Subcutaneous abdominal adipose tissue (tissue), 5 donors: Measurements from ENCODE around the gene MTIF3.
A peak's percentile ranks its signal among the peaks of the same experiment; 100 is the strongest.

Source experiments
- H3K27ac ChIP-seq: one replicate; pipeline ENCODE4 v1.7.0; 2013; ENCODE audit warnings: low read depth, mild to moderate bottlenecking, inconsistent platforms, low read length, moderate library complexity
- H3K27me3 ChIP-seq, 5 donors: one replicate each; pipeline ENCODE4 v1.7.0; 2013; ENCODE audit warnings: low read length in 5 of 5, inconsistent platforms in 1 of 5; ENCODE audit not compliant: control insufficient read depth in 5 of 5, insufficient read depth in 4 of 5
- H3K36me3 ChIP-seq, 5 donors: one replicate each; pipeline ENCODE4 v1.7.0; 2013; ENCODE audit warnings: low read length in 5 of 5; ENCODE audit not compliant: control insufficient read depth in 5 of 5, insufficient read depth in 5 of 5
- H3K4me1 ChIP-seq, 5 donors: one replicate each; pipeline ENCODE4 v1.7.0; 2013; ENCODE audit warnings: low read length in 5 of 5, mild to moderate bottlenecking in 3 of 5, moderate library complexity in 1 of 5; ENCODE audit not compliant: control insufficient read depth in 5 of 5, insufficient read depth in 5 of 5
- H3K4me3 ChIP-seq, 5 donors: one replicate each; pipeline ENCODE4 v1.7.0; 2013; ENCODE audit warnings: low read length in 5 of 5, low read depth in 1 of 5
- H3K9ac ChIP-seq, 5 donors: one replicate each; pipeline ENCODE4 v1.7.0; 2013; ENCODE audit warnings: low read length in 5 of 5, mild to moderate bottlenecking in 4 of 5, moderate library complexity in 3 of 5
- H3K9me3 ChIP-seq, 5 donors: one replicate each; pipeline ENCODE4 v1.7.0; 2013; ENCODE audit warnings: low read length in 5 of 5; ENCODE audit not compliant: control insufficient read depth in 5 of 5
- donor health status: healthy.
- donor health status: healthy.
- donor health status: healthy.
- donor health status: healthy.
- donor health status: healthy.

The MTIF3 gene

DNA sequence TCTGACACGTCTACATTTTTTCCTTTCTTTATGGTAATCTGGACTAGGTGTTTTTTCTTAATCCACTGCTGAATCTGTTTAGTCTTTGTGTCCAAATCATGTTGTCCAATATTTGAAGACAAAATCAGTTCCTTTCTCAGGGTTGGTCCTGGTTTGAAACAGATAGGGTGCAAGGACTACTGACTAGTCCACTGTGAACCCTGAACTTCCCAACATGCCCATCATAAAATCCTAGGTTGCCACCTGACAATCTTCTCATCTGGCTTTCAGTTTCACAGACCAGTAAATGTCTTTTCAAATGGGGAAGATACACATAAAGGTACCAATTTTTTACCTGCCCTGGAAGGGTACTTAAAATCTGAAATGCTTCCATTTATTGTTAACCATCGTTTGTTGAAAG, 13.2 kb downstream of the MTIF3 start:
- Histone ChIP-seq H3K4me1 (peaks cover 0 to 8% (median 7%) of the 10 kb centered on the region in 5 donors), H3K27me3 (no peaks in the 10 kb centered on the region), H3K27ac (peak overlapping the region; percentile 19), H3K36me3 (peaks cover 36 to 70% (median 68%) of the 10 kb centered on the region in 5 donors), H3K9me3 (no peaks in the 10 kb centered on the region), H3K4me3 (no peak overlapping the region), H3K9ac (no peak overlapping the region)

DNA sequence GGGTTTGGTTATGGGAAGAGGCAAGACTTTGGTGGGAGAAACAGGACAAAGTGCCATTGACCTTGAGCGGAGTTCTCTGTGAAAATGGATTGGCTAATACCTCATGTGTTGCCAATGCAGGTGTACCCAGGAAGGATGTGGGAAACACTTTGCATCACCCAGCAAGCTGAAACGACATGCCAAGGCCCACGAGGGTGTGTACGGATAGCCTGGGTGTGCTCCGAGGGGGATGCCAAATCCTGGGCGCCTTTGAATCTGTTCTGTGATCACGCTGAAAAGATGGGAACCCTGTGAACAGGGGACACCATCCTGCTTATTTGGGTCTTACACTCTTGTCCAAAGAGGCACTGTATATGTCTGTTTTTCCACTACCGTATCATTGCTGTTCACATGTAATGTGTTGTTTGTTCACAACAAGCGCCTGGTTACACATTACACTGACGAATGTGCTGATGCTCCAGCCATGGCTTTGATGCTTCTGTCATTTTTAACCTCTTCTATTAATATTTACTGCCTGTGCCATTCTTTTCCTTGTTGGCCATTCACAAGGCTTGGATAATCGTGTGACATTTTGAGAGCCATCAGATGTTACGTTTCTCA, 17.7 kb downstream of the MTIF3 start:
- Histone ChIP-seq H3K27ac (no peak overlapping the region), H3K27me3 (no peaks in the 10 kb centered on the region), H3K4me1 (peaks cover 5 to 13% (median 8%) of the 10 kb centered on the region in 5 donors), H3K4me3 (no peak overlapping the region), H3K9me3 (no peaks in the 10 kb centered on the region), H3K36me3 (peaks cover 52 to 86% (median 77%) of the 10 kb centered on the region in 5 donors), H3K9ac (no peak overlapping the region)

DNA sequence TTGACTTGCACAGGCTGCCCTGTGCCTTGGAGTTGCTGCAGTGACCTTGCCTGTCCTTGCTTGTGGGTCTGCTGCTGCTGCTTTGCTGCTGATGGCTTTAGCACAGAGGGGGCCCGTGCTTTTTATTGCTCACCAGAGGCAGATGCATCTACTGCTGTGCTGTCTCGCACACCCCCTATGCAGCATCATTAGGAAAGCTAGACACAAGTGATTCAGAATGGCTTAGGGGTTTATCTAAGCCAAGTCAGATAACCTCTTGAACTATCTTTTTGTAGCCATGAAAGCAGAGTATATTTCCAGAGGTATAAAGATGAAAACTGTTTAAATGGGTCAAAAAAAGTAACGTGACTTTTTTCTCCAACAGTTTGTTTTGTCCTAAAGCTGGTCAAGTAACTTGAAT, 18.2 kb downstream of the MTIF3 start:
- no peak overlapping the region for H3K4me3 ChIP-seq

DNA sequence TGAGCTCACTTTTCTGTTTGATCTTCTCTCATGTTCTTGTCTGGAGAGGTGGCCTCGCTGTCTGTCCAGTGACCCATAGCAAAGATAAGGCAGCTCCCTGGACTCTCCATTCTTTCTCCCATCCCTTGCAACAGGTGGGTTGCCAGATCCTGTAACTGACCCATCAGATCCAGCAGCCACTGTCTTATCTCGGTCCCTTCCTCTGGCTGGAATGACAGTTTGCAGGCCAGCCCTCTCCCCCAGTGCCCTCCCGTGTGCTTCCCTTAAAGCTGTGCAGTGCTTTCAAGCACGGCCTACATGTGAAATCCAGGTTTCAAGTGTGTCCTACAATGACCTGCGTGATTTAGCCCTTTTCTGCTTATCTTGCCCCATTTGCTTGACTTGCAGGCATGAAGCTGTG, 22.2 kb downstream of the MTIF3 start:
- H3K4me3 ChIP-seq, result no peak overlapping the region
- H3K9ac ChIP-seq, result no peak overlapping the region
- peaks cover 28 to 55% (median 41%) of the 10 kb centered on the region in 5 donors for H3K36me3 ChIP-seq
- no peaks in the 10 kb centered on the region for H3K9me3 ChIP-seq
- H3K27me3 ChIP-seq, result no peaks in the 10 kb centered on the region
- peaks cover 24 to 52% (median 46%) of the 10 kb centered on the region in 5 donors for H3K4me1 ChIP-seq
- H3K27ac ChIP-seq, result peak overlapping the region; percentile 93

More for the DNA sequence above, 18.2 kb downstream of the MTIF3 start:
- Histone ChIP-seq H3K27ac (no peak overlapping the region), H3K9ac (no peak overlapping the region), H3K4me1 (peaks cover 8 to 19% (median 14%) of the 10 kb centered on the region in 5 donors), H3K36me3 (peaks cover 52 to 88% (median 74%) of the 10 kb centered on the region in 5 donors), H3K9me3 (no peaks in the 10 kb centered on the region), H3K27me3 (no peaks in the 10 kb centered on the region)

DNA sequence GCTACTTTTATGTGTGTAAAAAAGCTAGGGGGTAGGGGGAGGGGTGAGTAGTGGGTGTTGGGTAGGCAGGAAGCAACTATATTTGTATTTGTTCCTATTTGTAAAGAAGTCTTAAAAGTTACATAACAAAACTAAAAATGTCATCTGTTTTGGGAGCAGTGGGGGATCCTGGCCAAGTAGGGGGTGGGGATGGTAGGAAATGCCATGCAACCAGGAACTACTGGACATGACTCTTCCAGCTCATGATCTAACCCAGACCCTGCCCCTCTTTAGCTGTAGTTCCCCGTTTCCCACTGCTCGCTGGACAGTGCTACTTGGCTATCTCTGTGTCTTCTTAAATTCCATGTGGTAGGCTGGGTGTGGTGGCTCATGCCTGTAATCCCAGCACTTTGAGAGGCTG, 22.7 kb downstream of the MTIF3 start:
- H3K27ac ChIP-seq, result peak overlapping the region; percentile 93
- H3K36me3 ChIP-seq, result peaks cover 24 to 52% (median 38%) of the 10 kb centered on the region in 5 donors
- H3K4me1 ChIP-seq, result peaks cover 24 to 52% (median 46%) of the 10 kb centered on the region in 5 donors

DNA sequence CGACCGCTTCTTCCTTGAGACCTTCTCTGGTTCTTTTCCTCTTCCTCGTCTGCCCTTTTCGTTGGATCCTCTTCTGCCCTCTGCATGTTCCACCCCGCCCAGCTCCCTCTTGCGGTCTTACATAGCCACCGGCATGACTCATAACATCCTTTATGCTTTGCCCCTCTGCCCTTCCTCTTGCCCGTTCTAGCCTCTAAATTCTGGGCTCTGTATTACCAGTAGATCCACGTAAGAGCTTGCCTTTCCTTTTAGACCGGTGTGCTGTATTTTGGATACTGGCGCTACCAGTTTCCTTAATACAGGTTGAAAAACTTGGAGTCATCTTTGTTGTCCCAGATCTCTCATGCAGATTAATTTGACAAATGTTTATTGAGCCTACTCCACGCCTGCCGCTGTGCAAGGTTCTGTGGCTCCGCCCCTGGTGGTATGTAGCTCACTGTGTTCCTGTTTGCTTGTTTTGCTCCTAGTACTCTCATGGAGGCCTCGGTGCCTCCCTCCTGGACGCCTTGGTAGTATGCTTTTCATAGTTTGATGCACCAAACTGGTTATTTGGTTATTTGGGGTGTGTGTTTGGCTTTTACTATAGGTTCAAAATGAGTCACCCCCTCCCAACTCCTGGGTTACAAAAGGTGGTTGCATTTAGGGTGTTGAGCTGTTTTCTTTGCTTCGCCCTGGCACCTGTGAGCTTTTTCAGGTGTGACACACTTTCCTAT, 24.3 kb downstream of the MTIF3 start:
- peak overlapping the region; percentile 69 to 89 (median 88) for H3K9ac ChIP-seq
- peaks cover 24 to 52% (median 46%) of the 10 kb centered on the region in 5 donors for H3K4me1 ChIP-seq
- peaks cover 15 to 38% (median 25%) of the 10 kb centered on the region in 5 donors for H3K36me3 ChIP-seq
- peak overlapping the region; percentile 93 for H3K27ac ChIP-seq
- no peaks in the 10 kb centered on the region for H3K9me3 ChIP-seq
- H3K4me3 ChIP-seq, result peak overlapping the region; percentile 66 to 93 (median 82)
- no peaks in the 10 kb centered on the region for H3K27me3 ChIP-seq

More for the DNA sequence above, 22.7 kb downstream of the MTIF3 start:
- Histone ChIP-seq H3K4me3 (no peak overlapping the region), H3K27me3 (no peaks in the 10 kb centered on the region), H3K9ac (peak overlapping the region in 1 of 5 donors; percentile 55), H3K9me3 (no peaks in the 10 kb centered on the region)

DNA sequence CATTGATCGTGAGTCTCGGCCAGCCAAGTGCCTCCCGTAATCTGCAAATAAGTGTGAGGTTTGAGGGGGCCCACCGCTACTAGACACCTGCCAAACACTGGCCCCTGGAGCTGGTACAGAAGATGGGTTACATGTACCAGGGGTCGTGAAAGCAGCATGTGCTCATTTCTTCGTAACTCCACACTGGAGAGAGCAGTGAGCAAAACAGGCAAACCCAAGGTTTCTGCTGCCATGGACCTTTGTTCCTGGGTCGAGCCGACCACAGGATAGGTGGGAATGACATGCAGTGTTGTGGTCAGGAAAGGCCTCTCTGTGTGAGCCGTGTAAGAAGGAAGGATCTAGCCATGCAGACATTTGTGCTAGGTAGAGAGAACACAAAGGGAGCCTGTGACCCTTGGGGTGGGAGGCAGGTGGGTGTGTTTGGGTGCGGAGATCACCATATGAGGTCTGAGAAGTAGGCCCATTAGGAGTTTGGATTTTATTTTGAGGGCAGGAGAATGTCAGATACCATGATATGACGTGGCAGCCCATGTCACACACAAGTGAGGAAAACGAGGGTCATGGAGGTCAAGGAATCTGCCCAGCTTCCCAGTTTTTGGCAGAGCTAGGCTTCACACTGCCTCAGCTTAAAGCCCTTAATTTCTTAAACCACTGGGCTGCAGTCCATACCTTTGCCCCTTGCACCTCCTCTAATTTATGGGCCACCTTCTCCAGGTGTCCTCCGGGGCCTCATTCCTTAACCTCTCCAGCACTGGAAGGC, 25.0 kb downstream of the MTIF3 start:
- Histone ChIP-seq H3K9me3 (no peaks in the 10 kb centered on the region), H3K36me3 (peaks cover 8 to 30% (median 20%) of the 10 kb centered on the region in 5 donors), H3K27ac (peak overlapping the region; percentile 93), H3K27me3 (no peaks in the 10 kb centered on the region), H3K4me1 (peaks cover 24 to 52% (median 46%) of the 10 kb centered on the region in 5 donors), H3K4me3 (peak overlapping the region; percentile 66 to 93 (median 82)), H3K9ac (peak overlapping the region; percentile 69 to 89 (median 88))

DNA sequence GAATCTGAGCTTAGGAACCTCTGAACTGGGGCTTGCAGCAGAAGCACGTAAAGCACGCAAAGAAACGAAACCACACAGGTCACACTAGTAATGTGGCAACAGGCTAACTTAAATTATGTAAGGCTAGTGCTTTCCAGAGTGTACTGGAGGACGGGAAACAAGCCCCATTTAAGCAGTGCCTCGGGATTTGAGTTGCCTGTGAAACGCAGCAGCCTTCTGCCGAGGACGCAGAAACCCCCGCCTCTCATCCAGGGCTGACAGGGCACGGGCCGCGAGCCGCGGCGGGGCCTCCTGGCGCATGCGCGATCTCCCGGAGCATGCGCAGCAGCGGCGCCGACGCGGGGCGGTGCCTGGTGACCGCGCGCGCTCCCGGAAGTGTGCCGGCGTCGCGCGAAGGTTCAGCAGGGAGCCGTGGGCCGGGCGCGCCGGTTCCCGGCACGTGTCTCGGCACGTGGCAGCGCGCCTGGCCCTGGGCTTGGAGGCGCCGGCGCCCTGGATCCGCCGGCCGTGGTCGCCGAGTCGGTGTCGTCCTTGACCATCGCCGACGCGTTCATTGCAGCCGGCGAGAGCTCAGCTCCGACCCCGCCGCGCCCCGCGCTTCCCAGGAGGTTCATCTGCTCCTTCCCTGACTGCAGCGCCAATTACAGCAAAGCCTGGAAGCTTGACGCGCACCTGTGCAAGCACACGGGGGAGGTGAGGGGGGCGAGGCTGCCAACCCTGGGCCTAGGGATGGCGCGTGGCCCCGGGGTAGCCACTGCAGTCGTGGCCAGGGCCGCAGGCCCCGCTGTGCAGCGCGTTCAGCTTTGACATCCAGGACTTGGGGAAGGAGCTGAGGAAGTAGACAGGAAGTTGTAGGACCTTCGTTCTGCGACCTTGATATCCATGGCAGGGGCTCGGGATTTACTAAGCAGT, 25.9 kb downstream of the MTIF3 start, which contains the start of gene GTF3A:
TSS of gene GTF3A (plus strand) at position 374 of the 912 bp plus-strand sequence.
- Histone ChIP-seq H3K36me3 (peaks cover 3 to 22% (median 16%) of the 10 kb centered on the region in 5 donors), H3K27ac (peak within 1 kb of the TSS; percentile 93), H3K9ac (peak within 1 kb of the TSS; percentile 76 to 93 (median 89)), H3K4me3 (peak within 1 kb of the TSS; percentile 79 to 93 (median 85)), H3K9me3 (no peaks in the 10 kb centered on the region), H3K27me3 (no peaks in the 10 kb centered on the region), H3K4me1 (peaks cover 24 to 52% (median 46%) of the 10 kb centered on the region in 5 donors)

DNA sequence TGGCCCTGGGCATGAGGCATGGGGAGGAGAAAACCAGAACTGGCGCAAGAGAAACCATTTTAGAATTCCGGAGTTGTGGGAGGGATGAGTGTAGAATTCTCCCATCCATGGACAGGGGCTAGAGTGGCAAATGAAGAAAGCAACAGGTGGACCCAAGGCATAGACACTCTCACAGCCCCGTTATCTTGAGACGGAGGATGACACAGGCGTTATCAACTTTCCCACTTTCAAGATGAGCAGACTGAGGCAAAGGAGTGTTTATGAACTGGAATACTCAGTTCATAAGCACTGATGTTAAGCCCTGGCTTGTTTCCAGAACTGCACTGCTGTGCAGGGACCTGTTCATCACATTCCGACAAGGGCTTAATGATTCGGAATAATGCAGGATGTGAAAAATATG, 27.0 kb downstream of the MTIF3 start:
- no peak overlapping the region for H3K27ac ChIP-seq
- no peaks in the 10 kb centered on the region for H3K9me3 ChIP-seq
- H3K9ac ChIP-seq, result no peak overlapping the region
- H3K27me3 ChIP-seq, result no peaks in the 10 kb centered on the region
- H3K4me1 ChIP-seq, result peaks cover 23 to 45% (median 44%) of the 10 kb centered on the region in 5 donors
- peak overlapping the region in 2 of 5 donors; percentile 79 to 93 for H3K4me3 ChIP-seq
- H3K36me3 ChIP-seq, result peaks cover 0 to 12% (median 4%) of the 10 kb centered on the region in 5 donors
